GM18870 (cell line): ENCODE data around the gene MUC5B.

ENCODE experiments used
- ATAC-seq: cut with Tn5 transposase; IDR thresholded peaks from one replicate; pipeline ENCODE4 v1.9.1; 2021; ENCODE audit warnings: moderate library complexity; ENCODE audit not compliant: unreplicated experiment

MUC5B gene

GRCh38 chr11:1296287-1296686 is 73.4 kb downstream of the MUC5B start:
- no peak for ATAC-seq

GRCh38 chr11:1297011-1297575 is 74.2 kb downstream of the MUC5B start:
- no peak for ATAC-seq

DNA sequence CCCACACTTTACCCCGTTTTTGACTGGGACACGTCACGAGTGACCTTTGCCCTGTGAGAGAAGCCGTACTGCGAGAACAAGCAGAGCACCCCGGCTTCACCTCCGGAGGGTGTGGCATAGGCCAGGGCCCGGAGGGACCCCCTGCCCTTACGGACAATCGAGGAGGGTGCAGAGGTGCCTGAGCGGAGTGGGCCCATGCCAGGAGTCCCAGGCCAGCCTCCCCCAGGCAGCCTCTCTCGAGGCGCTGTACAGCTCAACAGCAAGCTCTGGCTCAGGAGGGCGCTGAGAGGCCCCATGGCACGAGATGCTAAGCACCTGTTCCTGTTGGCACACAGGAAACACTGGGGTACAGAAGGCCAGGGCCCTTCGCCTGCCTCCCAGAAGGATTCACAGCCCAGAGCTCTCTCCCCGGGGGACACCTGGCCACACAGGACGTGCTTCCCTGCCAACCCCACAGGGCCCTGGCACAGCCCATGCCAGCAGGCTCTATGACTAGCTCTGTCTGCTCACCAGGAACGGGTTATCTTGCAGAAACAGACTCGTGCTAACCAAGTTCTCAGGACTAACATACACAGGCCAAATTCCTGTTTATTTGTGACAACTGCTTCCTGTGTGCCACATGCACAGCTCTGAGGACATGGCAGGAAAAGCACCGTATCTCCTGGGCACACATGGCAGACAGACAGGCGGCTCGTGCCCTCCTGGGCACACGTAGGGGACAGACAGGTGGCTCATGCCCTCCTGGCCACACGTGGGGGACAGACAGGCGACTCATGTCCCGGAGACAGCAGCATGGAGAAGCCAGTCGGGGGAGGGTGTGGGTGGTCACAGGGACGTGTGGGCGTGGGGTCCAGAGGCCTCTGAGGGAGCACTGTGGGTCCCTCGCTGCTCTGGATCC is 75.0 kb downstream of the MUC5B start:
- ATAC-seq: no peak

DNA sequence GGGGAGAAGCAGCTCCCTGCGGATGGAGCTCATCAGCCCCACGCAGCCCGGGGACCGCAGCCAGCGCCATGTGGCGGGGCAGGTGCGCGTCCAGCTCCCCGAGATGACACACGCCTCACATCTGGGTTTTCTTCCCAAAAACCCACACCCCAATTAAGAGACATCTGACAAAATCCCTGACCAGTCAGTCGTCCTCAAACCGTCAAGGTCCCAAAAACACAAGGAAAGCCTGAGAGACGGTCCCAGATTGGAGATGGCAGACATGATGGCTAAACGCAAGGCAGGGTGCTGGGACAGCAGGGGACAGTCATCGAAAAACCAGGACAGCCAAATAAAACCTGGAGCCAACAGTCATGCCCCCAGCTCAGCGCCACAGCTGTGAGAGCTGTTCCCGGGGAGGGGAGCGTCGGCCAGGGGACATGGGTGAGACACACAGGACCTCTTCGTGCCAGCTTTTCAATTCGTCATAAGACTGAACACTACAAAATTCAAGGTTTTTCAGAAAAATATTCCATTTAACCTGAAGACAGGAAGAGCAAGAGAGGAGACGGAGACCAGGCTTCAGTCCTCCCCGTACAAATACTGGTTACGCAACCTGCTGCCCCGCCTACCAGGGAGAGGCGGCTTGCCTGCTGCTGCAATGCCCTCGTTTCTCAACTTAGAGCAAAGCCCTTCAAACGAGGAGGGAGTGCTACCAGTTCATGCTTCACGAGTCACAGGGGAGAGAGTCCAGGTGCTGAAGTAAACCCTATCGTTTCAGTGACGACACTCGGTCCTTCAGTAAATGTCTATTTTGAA is 76.0 kb downstream of the MUC5B start:
- ATAC-seq: no peak

- ATAC-seq: no peak
These were observed 76.8 kb downstream of the MUC5B start for GRCh38 chr11:1299621-1300020.

DNA sequence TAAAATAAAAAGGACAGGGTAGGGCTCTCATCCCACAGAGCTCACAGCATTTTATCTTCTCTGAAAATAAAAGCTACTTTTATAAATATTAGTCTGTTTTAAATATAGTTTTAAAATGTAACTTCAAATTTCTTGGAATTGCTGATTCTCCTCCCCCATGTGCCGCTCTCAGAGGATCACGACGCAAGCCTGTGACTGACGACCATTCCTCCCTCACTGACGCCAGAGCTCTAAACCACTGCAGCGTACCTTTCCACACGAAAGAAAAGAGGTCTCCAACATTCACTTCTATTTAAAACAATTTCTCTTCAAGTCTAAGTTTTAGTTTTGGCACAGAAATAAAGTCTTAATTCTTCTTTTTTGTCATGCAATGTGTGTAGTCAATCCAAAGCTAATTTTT is 77.3 kb downstream of the MUC5B start:
- ATAC-seq: no peak

GRCh38 chr11:1300569-1301187 is 77.8 kb downstream of the MUC5B start:
- no peak for ATAC-seq

GRCh38 chr11:1301220-1302000 is 78.5 kb downstream of the MUC5B start:
- ATAC-seq: no peak

GRCh38 chr11:1302041-1302460 is 79.2 kb downstream of the MUC5B start:
- ATAC-seq: no peak

- no peak for ATAC-seq
These were observed 79.7 kb downstream of the MUC5B start for GRCh38 chr11:1302461-1303125.

- ATAC-seq: no peak
These were observed 80.4 kb downstream of the MUC5B start for GRCh38 chr11:1303126-1303821.

DNA sequence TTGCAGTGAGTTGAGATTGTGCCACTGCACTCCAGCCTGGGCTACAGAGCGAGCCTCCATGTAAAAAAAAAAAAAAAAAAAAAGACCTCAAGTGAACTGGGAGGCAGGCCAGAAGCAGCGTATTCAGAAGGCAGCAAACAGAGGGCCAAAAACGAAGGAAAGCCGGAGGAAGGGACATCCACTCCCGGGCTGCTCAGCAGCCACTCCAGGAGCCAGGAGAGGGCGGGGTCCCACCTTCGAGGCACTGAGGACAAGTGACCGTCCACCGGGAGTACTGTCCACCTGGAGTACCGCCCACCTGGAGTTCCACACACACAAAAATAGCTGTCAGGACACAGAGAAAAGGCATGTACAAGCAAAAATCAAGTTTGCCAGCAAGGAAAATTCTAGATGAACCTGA is 81.1 kb downstream of the MUC5B start:
- no peak for ATAC-seq

DNA sequence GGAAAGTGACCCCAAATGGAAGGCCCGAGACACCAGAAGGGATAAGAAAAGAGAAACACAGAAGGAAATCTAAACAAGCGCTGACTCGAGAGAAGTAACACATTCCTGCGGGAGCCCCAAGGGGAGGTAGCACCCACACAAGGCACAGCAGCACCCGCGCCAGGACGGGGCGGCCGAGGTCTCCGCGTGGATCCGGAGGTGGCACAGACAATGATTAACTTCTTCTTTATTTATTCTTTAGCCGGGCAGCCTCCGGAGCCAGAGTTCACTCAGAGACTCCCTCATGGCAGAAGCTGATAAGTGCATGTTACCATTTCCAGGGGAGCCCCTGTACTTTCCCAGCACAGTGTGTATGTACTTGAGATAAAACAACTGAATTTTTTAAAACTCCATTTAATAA is 81.5 kb downstream of the MUC5B start:
- ATAC-seq: no peak

DNA sequence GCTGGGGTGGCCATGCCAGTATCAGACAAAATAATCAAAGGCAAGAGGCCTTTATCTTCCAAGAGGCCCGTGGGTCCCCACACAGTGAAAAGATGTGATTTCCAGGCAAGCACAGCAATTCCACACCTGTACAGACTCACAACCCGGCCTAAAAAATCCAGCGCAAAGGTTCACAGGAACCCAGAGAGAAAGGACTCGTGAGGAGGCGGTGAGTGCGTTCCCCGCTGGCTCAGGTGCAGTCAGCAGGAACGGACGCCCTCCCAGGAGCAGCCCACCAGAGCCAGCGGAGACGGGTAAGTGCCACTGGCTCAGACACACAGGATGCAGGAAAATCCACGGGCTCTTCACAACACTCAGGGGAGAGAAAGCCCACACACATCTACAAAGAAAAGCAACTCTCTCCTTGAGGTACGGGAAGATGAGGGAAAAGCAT is 82.2 kb downstream of the MUC5B start:
- no peak for ATAC-seq

DNA sequence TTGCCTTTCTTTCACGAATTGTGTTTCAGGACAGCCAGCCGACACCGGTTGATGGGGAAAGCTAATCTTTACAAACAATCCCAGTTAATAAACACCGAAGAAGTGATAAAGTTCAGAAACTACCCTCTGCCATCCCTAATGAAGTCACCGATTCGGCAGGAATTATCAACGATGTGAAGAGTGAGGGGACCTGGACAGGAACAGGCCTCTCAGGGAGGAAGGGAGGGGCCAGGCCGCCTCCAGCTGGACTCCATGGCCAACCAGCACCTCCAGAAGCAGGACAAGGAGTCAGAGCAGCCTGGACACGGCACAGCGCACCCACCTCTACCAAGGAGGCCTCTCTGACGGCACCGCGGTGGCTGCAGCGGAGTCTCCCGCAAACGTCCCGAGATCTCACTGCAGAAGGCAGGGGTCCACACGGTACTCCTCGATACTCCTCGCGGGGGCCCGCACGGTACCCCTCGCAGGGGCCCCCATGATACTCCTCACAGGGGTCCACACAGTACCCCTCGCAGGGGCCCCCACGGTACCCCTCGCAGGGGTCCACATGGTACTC is 82.7 kb downstream of the MUC5B start:
- no peak for ATAC-seq

GRCh38 chr11:1306186-1307162 is 83.6 kb downstream of the MUC5B start:
- ATAC-seq: no peak

DNA sequence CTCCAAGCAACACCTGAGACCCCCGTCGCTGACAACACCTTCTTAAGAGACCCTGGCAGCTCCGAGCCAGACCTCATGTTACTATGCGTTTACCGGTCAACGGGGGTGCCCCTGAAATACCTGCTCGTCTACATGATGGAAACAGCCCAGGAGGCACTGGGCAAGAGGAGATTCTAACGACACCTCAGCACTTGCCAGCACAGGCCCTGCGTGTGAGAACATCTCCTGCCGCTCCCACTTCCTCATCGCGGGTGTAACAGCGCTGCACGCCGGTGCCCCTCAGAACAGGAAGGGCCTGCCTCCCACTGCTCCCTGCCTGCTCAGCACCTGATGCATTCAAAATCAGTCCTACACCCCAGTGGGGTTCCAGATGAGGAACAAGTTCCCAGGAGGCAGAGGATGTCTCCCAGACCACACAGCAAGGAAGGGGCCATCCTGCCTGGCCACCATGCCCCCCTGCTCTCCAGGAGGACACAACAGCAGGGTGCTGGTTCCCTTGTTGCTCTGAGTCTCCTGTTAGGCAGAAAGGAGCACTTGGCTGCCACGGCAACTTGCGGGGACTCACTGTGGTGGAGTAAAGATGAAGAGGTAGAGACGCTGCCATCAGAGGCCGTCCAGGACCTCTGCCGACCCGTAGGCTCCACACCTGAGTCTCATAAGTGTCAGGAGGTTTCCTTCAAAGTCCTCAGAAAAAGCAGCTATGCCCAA is 84.5 kb downstream of the MUC5B start:
- ATAC-seq: no peak
